Fibroblast of pulmonary artery (primary cell): ENCODE data around the gene SMC5.
A peak's percentile ranks its signal among the peaks of the same experiment; 100 is the strongest.
"Not testable (repeated sequence)": the region's sequence is repeated elsewhere in the genome, so short reads cannot be mapped to it uniquely, and the experiment has no call there.

Source experiments
- DNase-seq: peaks from one replicate; pipeline ENCODE4 v3.0.0-alpha.2; 2010; ENCODE audit warnings: low read depth
- H3K4me3 ChIP-seq: replicated peaks from 2 replicates; pipeline ENCODE4 v1.5.1; 2011; ENCODE audit warnings: low read depth, mild to moderate bottlenecking, control low read depth, low read length, moderate library complexity
- CTCF ChIP-seq: IDR thresholded peaks from 2 replicates; pipeline ENCODE4 v1.5.1; 2011; ENCODE audit warnings: mild to moderate bottlenecking, control low read depth, low read length, inconsistent platforms; ENCODE audit errors: missing control alignments

SMC5 gene

GRCh38 chr9:70315389-70315788 lies 56.6 kb downstream of the SMC5 start:
- no peak for TF ChIP-seq CTCF
- DNase-seq = peak; percentile 28

GRCh38 chr9:70318002-70318401 lies 59.2 kb downstream of the SMC5 start:
- no peak for DNase-seq

More at GRCh38 chr9:70315389-70315788, 56.6 kb downstream of the SMC5 start:
- H3K4me3 ChIP-seq = no peak overlapping the region

GRCh38 chr9:70322096-70322495 lies 63.3 kb downstream of the SMC5 start:
- no peak for DNase-seq

More at GRCh38 chr9:70318002-70318401, 59.2 kb downstream of the SMC5 start:
- peak; percentile 5 for TF ChIP-seq CTCF
- H3K4me3 ChIP-seq = no peak overlapping the region

GRCh38 chr9:70324963-70325362 lies 66.2 kb downstream of the SMC5 start:
- no peak for TF ChIP-seq CTCF
- H3K4me3 ChIP-seq = no peak overlapping the region
- peak; percentile 33 for DNase-seq

More at GRCh38 chr9:70322096-70322495, 63.3 kb downstream of the SMC5 start:
- no peak overlapping the region for H3K4me3 ChIP-seq
- TF ChIP-seq CTCF = no peak

GRCh38 chr9:70328625-70329024 lies 69.8 kb downstream of the SMC5 start:
- not testable (repeated sequence) for H3K4me3 ChIP-seq, DNase-seq

GRCh38 chr9:70340572-70340971 lies 81.8 kb downstream of the SMC5 start:
- peak; percentile 70 for DNase-seq
- peak; percentile 46 for TF ChIP-seq CTCF
- H3K4me3 ChIP-seq = no peak overlapping the region

- H3K4me3 ChIP-seq = no peak overlapping the region
- DNase-seq = no peak
- no peak for TF ChIP-seq CTCF
Observed at GRCh38 chr9:70347046-70347445, 88.3 kb downstream of the SMC5 start.
